ENCODE measurements around the gene FAF1.
"Not testable (repeated sequence)": the region's sequence is repeated elsewhere in the genome, so short reads cannot be mapped to it uniquely, and the experiment has no call there.

FAF1 gene

DNA sequence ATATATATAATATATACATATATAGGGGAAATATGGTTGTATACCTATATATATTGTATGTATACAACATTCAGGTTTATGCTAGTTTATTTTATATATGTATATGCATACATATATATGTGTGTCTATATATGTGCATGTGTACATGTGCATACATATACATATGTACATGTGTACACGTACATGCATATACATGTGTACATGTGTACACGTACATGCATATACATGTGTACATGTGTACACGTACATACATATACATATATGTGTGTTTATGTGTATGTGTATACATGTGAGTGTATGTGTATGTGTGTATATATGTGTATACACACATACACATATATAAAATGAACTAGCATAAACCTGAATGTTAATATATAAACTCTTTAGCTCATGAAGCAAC is 220.9 kb downstream of the FAF1 start:
- peaks cover 5% of the 10 kb centered on the region for H3K4me1 ChIP-seq (ENCODE audit: control insufficient read depth, insufficient read depth, low read length)
- H3K4me2 ChIP-seq (ENCODE audit: low read length) = no peak overlapping the region
- H3K9me3 ChIP-seq (replicated peaks; ENCODE audit: low read length) = no peaks in the 10 kb centered on the region
- H3K36me3 ChIP-seq (ENCODE audit: insufficient read depth, low read length) = no peaks in the 10 kb centered on the region
- no peak overlapping the region for H3K4me3 ChIP-seq (ENCODE audit: low read length)
- H3K9ac ChIP-seq (ENCODE audit: low read depth, low read length) = no peak overlapping the region
- H3K27me3 ChIP-seq (ENCODE audit: control insufficient read depth, insufficient read depth, low read length) = no peaks in the 10 kb centered on the region

DNA sequence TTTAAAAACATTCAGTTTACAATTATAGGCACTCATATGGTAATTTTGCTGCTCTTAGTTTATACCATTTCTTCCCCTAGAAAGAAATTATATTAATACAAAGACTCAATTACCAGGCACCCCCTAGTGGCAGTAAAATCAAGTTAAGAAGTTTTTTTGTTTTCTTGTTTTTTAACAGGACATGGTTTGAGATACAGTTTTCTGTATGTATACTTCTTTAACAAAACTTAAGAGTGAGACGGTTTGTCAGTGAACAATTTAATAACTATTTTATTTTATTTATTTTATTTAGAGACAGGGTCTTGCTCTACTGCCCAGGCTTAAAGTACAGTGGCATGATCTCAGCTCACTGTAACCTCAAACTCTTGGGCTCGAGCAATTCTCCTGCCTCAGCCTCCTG is 224.6 kb downstream of the FAF1 start:
- Histone ChIP-seq H3K9me3 (replicated peaks; ENCODE audit: low read length) (no peaks in the 10 kb centered on the region), H3K4me2 (ENCODE audit: low read length) (no peak overlapping the region), H3K4me1 (ENCODE audit: control insufficient read depth, insufficient read depth, low read length) (no peaks in the 10 kb centered on the region), H3K4me3 (ENCODE audit: low read length) (no peak overlapping the region), H3K9ac (ENCODE audit: low read depth, low read length) (no peak overlapping the region), H3K36me3 (ENCODE audit: insufficient read depth, low read length) (no peaks in the 10 kb centered on the region), H3K27me3 (ENCODE audit: control insufficient read depth, insufficient read depth, low read length) (no peaks in the 10 kb centered on the region)

- not testable (repeated sequence) for H3K4me3 ChIP-seq (ENCODE audit: low read length); H3K4me1 ChIP-seq (ENCODE audit: control insufficient read depth, insufficient read depth, low read length); H3K9me3 ChIP-seq (replicated peaks; ENCODE audit: low read length); H3K9ac ChIP-seq (ENCODE audit: low read depth, low read length); H3K27me3 ChIP-seq (ENCODE audit: control insufficient read depth, insufficient read depth, low read length); H3K36me3 ChIP-seq (ENCODE audit: insufficient read depth, low read length); H3K4me2 ChIP-seq (ENCODE audit: low read length)
These were observed 232.5 kb downstream of the FAF1 start for GRCh38 chr1:50727578-50727977.

GRCh38 chr1:50724626-50725286 is 235.3 kb downstream of the FAF1 start:
- Histone ChIP-seq H3K36me3 (ENCODE audit: insufficient read depth, low read length) (peaks cover 3% of the 10 kb centered on the region), H3K4me1 (ENCODE audit: control insufficient read depth, insufficient read depth, low read length) (no peaks in the 10 kb centered on the region), H3K9ac (ENCODE audit: low read depth, low read length) (no peak overlapping the region), H3K4me3 (ENCODE audit: low read length) (no peak overlapping the region), H3K9me3 (replicated peaks; ENCODE audit: low read length) (no peaks in the 10 kb centered on the region), H3K27me3 (ENCODE audit: control insufficient read depth, insufficient read depth, low read length) (no peaks in the 10 kb centered on the region), H3K4me2 (ENCODE audit: low read length) (no peak overlapping the region)

GRCh38 chr1:50720457-50721053 is 239.5 kb downstream of the FAF1 start:
- no peaks in the 10 kb centered on the region for H3K4me1 ChIP-seq (ENCODE audit: control insufficient read depth, insufficient read depth, low read length)
- no peak overlapping the region for H3K4me3 ChIP-seq (ENCODE audit: low read length)
- no peaks in the 10 kb centered on the region for H3K9me3 ChIP-seq (replicated peaks; ENCODE audit: low read length)
- no peaks in the 10 kb centered on the region for H3K27me3 ChIP-seq (ENCODE audit: control insufficient read depth, insufficient read depth, low read length)
- H3K4me2 ChIP-seq (ENCODE audit: low read length) = no peak overlapping the region
- H3K36me3 ChIP-seq (ENCODE audit: insufficient read depth, low read length) = peaks cover 10% of the 10 kb centered on the region
- no peak overlapping the region for H3K9ac ChIP-seq (ENCODE audit: low read depth, low read length)

GRCh38 chr1:50719126-50719525 is 240.9 kb downstream of the FAF1 start:
- Histone ChIP-seq H3K9ac (ENCODE audit: low read depth, low read length) (no peak overlapping the region), H3K4me2 (ENCODE audit: low read length) (no peak overlapping the region), H3K9me3 (replicated peaks; ENCODE audit: low read length) (no peaks in the 10 kb centered on the region), H3K4me1 (ENCODE audit: control insufficient read depth, insufficient read depth, low read length) (no peaks in the 10 kb centered on the region), H3K36me3 (ENCODE audit: insufficient read depth, low read length) (peaks cover 10% of the 10 kb centered on the region), H3K4me3 (ENCODE audit: low read length) (no peak overlapping the region), H3K27me3 (ENCODE audit: control insufficient read depth, insufficient read depth, low read length) (no peaks in the 10 kb centered on the region)

DNA sequence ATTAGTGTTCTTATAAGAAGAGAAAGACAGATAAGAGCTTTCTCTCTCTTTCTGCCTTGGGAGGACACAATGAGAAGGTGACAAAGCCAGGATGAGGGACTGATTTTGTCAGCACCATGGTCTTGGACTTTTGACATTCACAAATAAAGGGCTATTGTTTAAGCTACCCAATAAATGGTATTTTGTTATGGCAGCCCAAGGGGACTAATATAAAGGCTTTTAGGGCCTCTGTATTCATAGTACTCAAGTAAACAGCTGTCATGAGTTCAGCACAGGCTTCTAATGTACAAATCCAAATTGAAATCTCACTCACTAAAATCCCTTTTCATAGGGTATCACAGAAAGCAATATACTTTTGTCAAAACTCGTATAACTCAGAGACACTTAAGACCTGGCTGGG is 242.7 kb downstream of the FAF1 start:
- Histone ChIP-seq H3K4me3 (ENCODE audit: low read length) (no peak overlapping the region), H3K4me2 (ENCODE audit: low read length) (no peak overlapping the region), H3K36me3 (ENCODE audit: insufficient read depth, low read length) (peaks cover 10% of the 10 kb centered on the region), H3K4me1 (ENCODE audit: control insufficient read depth, insufficient read depth, low read length) (no peaks in the 10 kb centered on the region), H3K27me3 (ENCODE audit: control insufficient read depth, insufficient read depth, low read length) (no peaks in the 10 kb centered on the region), H3K9me3 (replicated peaks; ENCODE audit: low read length) (no peaks in the 10 kb centered on the region), H3K9ac (ENCODE audit: low read depth, low read length) (no peak overlapping the region)

DNA sequence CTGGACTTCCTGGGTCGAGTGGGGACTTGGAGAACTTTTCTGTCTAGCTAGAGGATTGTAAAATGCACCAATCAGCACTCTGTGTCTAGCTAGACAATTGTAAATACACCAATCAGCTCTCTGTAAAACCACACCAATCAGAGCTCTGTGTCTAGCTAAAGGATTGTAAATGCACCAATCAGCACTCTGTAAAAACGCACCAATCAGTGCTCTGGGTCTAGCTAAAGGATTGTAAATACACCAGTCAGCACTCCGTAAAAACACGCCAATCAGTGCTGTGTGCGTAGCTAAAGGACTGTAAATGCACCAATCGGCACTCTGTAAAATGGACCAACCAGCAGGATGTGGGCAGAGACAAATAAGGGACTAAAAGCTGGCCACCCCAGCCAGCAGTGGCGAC is 243.6 kb downstream of the FAF1 start:
- not testable (repeated sequence) for H3K4me3 ChIP-seq (ENCODE audit: low read length); H3K9ac ChIP-seq (ENCODE audit: low read depth, low read length); H3K4me2 ChIP-seq (ENCODE audit: low read length); H3K9me3 ChIP-seq (replicated peaks; ENCODE audit: low read length); H3K27me3 ChIP-seq (ENCODE audit: control insufficient read depth, insufficient read depth, low read length); H3K4me1 ChIP-seq (ENCODE audit: control insufficient read depth, insufficient read depth, low read length); H3K36me3 ChIP-seq (ENCODE audit: insufficient read depth, low read length)

DNA sequence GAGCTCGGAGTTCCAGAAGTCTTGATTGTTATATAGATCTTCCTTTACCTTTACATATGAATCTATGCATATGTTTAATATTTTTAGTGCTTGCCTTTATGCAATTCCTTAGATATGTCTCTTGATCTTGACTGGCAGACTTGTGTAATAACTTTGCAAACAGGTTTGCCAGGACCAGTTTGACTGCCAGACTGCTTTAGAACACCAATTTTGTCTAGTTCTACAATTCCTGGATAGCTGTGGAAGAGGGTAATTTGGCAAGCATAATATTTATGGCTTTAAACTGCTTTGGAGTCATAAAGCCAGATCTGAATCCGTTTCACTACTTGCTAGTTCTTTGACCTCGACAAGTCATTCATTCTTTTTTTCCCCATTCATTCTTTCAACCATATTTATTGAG is 250.0 kb downstream of the FAF1 start:
- no peaks in the 10 kb centered on the region for H3K36me3 ChIP-seq (ENCODE audit: insufficient read depth, low read length)
- no peaks in the 10 kb centered on the region for H3K27me3 ChIP-seq (ENCODE audit: control insufficient read depth, insufficient read depth, low read length)
- H3K4me2 ChIP-seq (ENCODE audit: low read length) = no peak overlapping the region
- H3K4me3 ChIP-seq (ENCODE audit: low read length) = no peak overlapping the region
- no peaks in the 10 kb centered on the region for H3K9me3 ChIP-seq (replicated peaks; ENCODE audit: low read length)
- no peak overlapping the region for H3K9ac ChIP-seq (ENCODE audit: low read depth, low read length)
- H3K4me1 ChIP-seq (ENCODE audit: control insufficient read depth, insufficient read depth, low read length) = no peaks in the 10 kb centered on the region

DNA sequence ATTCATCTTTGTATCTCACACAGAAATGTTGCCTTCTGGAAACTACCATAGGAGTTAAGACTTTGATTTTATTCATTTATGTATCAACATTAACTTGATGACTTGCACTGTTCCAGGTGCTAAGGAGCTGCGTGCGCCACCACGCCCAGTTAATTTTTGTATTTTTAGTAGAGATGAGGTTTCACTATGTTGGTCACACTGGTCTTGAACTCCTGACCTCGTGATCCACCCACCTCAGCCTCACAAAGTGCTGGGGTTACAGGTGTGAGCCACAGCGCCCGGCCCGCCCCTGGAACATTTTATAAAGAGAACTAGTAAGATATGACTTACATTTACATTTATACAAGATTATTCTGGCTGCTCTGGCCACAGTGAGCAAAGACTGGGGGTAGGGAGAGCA is 252.2 kb downstream of the FAF1 start:
- Histone ChIP-seq H3K27me3 (ENCODE audit: control insufficient read depth, insufficient read depth, low read length) (no peaks in the 10 kb centered on the region), H3K4me2 (ENCODE audit: low read length) (no peak overlapping the region), H3K9me3 (replicated peaks; ENCODE audit: low read length) (no peaks in the 10 kb centered on the region), H3K9ac (ENCODE audit: low read depth, low read length) (no peak overlapping the region), H3K4me3 (ENCODE audit: low read length) (no peak overlapping the region), H3K36me3 (ENCODE audit: insufficient read depth, low read length) (no peaks in the 10 kb centered on the region), H3K4me1 (ENCODE audit: control insufficient read depth, insufficient read depth, low read length) (no peaks in the 10 kb centered on the region)

DNA sequence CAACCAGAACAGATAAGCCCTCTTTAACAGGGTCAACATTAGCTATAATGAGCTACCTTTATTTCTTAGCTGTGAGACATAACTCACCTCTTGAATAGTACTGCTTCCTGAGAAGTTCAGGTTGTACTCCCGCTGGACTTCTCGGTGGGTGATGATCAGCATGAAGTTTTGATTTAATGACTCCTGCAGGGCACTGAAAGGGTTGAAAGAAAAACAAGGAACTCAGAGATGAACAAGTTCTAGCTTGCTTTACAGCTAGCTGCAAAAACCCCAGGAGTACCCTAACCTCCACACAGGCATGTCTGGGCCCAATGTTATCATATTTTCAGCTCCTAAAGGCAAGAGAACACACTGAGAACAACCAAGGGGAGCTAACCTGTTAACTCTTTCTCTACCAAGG is 254.4 kb downstream of the FAF1 start:
- Histone ChIP-seq H3K4me1 (ENCODE audit: control insufficient read depth, insufficient read depth, low read length) (no peaks in the 10 kb centered on the region), H3K9me3 (replicated peaks; ENCODE audit: low read length) (no peaks in the 10 kb centered on the region), H3K4me3 (ENCODE audit: low read length) (no peak overlapping the region), H3K4me2 (ENCODE audit: low read length) (no peak overlapping the region), H3K9ac (ENCODE audit: low read depth, low read length) (no peak overlapping the region), H3K27me3 (ENCODE audit: control insufficient read depth, insufficient read depth, low read length) (no peaks in the 10 kb centered on the region), H3K36me3 (ENCODE audit: insufficient read depth, low read length) (no peaks in the 10 kb centered on the region)

GRCh38 chr1:50705041-50705440 is 255.0 kb downstream of the FAF1 start:
- Histone ChIP-seq H3K4me3 (ENCODE audit: low read length) (no peak overlapping the region), H3K4me1 (ENCODE audit: control insufficient read depth, insufficient read depth, low read length) (no peaks in the 10 kb centered on the region), H3K27me3 (ENCODE audit: control insufficient read depth, insufficient read depth, low read length) (no peaks in the 10 kb centered on the region), H3K9ac (ENCODE audit: low read depth, low read length) (no peak overlapping the region), H3K9me3 (replicated peaks; ENCODE audit: low read length) (no peaks in the 10 kb centered on the region), H3K36me3 (ENCODE audit: insufficient read depth, low read length) (no peaks in the 10 kb centered on the region), H3K4me2 (ENCODE audit: low read length) (no peak overlapping the region)
